H1 (cell line): ENCODE data around the gene CTNNBL1. TPM values are rescaled to one million over a fixed set of nuclear protein-coding genes. Genes with fewer than 3 reads are reported as not detected.

Experiments used
- CTCF ChIA-PET: fragments of 300-600 bp; sonication (Branson Sonifier 250); formaldehyde crosslinking; loops from one replicate; lab custom pipeline; 2021; ENCODE audit not compliant: partially characterized antibody; lab: Charles Lee
- POLR2A ChIA-PET: fragments of 300-600 bp; sonication (Branson Sonifier 250); formaldehyde crosslinking; loops from one replicate; lab custom pipeline; 2021; ENCODE audit warnings: inconsistent platforms; ENCODE audit not compliant: partially characterized antibody; lab: Charles Lee
- DNase-seq, 2 experiments: peaks; one replicate each; pipeline versions ENCODE4 v3.0.0 to v3.0.0-alpha.2; 2010 to 2022; ENCODE audit warnings: low spot score in 2 of 2, low read depth in 1 of 2, mixed read lengths in 1 of 2
- FAIRE-seq: peaks from 2 replicates; lab custom pipeline; 2011; peaks lifted over from hg19 to GRCh38; lab: Jason Lieb, UNC
- H2AFZ ChIP-seq: 2 replicates; pipeline ENCODE4 v1.8.1; 2012; ENCODE audit warnings: low read length, inconsistent platforms
- H2AK5ac ChIP-seq: 2 replicates; pipeline ENCODE4 v1.6.1; 2013; ENCODE audit warnings: low read depth, low read length
- H2BK120ac ChIP-seq: replicated peaks from 2 replicates; pipeline ENCODE3; 2013; ENCODE audit warnings: low read depth, low read length, inconsistent platforms
- H2BK12ac ChIP-seq: 2 replicates; pipeline ENCODE4 v1.6.1; 2013; ENCODE audit warnings: low read depth, low read length
- H2BK15ac ChIP-seq: 2 replicates; pipeline ENCODE4 v1.6.1; 2013; ENCODE audit warnings: low read length
- H2BK20ac ChIP-seq: 2 replicates; pipeline ENCODE4 v1.6.1; 2013; ENCODE audit warnings: low read length
- H2BK5ac ChIP-seq: 2 replicates; pipeline ENCODE4 v1.6.1; 2013; ENCODE audit warnings: low read depth, low read length
- H3K14ac ChIP-seq: 2 replicates; pipeline ENCODE4 v1.6.1; 2013; ENCODE audit warnings: inconsistent platforms; ENCODE audit not compliant: insufficient read length
- H3K18ac ChIP-seq: 2 replicates; pipeline ENCODE4 v1.6.1; 2013; ENCODE audit warnings: low read length; ENCODE audit errors: extremely low read depth
- H3K23ac ChIP-seq: 2 replicates; pipeline ENCODE4 v1.6.1; 2013; ENCODE audit warnings: inconsistent platforms; ENCODE audit not compliant: insufficient read length
- H3K23me2 ChIP-seq: 2 replicates; pipeline ENCODE4 v1.6.1; 2013; ENCODE audit warnings: low read depth, low read length
- H3K27ac ChIP-seq: 2 replicates; pipeline ENCODE4 v1.6.1; 2011; ENCODE audit warnings: low read depth, low read length, inconsistent platforms
- H3K27me3 ChIP-seq, 4 experiments: replicated peaks in 1 of 4; 1 replicate in 1 of 4; 2 replicates in 3 of 4; pipeline versions ENCODE4 v1.6.1 to v1.8.1; 2011 to 2013; ENCODE audit warnings: low read length in 3 of 4, mild to moderate bottlenecking in 3 of 4, inconsistent platforms in 2 of 4, mixed read lengths in 2 of 4, moderate library complexity in 1 of 4; ENCODE audit not compliant: control insufficient read depth in 3 of 4, insufficient read depth in 3 of 4; ENCODE audit errors: extremely low read depth in 1 of 4
- H3K36me3 ChIP-seq, 4 experiments: 2 replicates each; pipeline versions ENCODE4 v1.6.1 to v1.8.1; 2011 to 2013; ENCODE audit warnings: mild to moderate bottlenecking in 4 of 4, low read length in 3 of 4, moderate library complexity in 2 of 4, control low read depth in 1 of 4, inconsistent platforms in 1 of 4; ENCODE audit not compliant: insufficient read depth in 4 of 4, control insufficient read depth in 2 of 4
- H3K4ac ChIP-seq: replicated peaks from 2 replicates; pipeline ENCODE3; 2013; ENCODE audit warnings: low read length, low read depth, mixed read lengths, inconsistent platforms; ENCODE audit not compliant: insufficient read length
- H3K4me1 ChIP-seq, 4 experiments: replicated peaks in 1 of 4; 1 replicate in 1 of 4; 2 replicates in 3 of 4; pipeline versions ENCODE4 v1.6.1 to v1.8.1; 2011 to 2013; ENCODE audit warnings: low read length in 3 of 4, inconsistent platforms in 2 of 4, mixed read lengths in 1 of 4; ENCODE audit not compliant: insufficient read depth in 4 of 4, control insufficient read depth in 3 of 4
- H3K4me2 ChIP-seq, 2 experiments: 2 replicates each; pipeline versions ENCODE4 v1.6.1 to v1.8.1; 2011 to 2013; ENCODE audit warnings: low read depth in 2 of 2, low read length in 2 of 2, control low read depth in 1 of 2, inconsistent platforms in 1 of 2, mild to moderate bottlenecking in 1 of 2; ENCODE audit not compliant: insufficient read depth in 1 of 2
- H3K4me3 ChIP-seq, 4 experiments: fragments of 200-600, 300-600 bp in 1 of 4; sonication (generic), shearing (Covaris generic), sonication (Bioruptor Twin) in 1 of 4; 2 replicates each; pipeline versions ENCODE4 v1.5.1 to v1.8.1; 2011 to 2016; ENCODE audit warnings: low read length in 4 of 4, low read depth in 3 of 4, control low read depth in 2 of 4, inconsistent platforms in 2 of 4, mild to moderate bottlenecking in 2 of 4, mixed read lengths in 1 of 4, moderate library complexity in 1 of 4; ENCODE audit not compliant: insufficient read depth in 2 of 4; ENCODE audit errors: extremely low read depth in 1 of 4
- H3K56ac ChIP-seq: replicated peaks from 2 replicates; pipeline ENCODE3; 2013; ENCODE audit warnings: low read depth, mild to moderate bottlenecking, mixed read lengths, low read length, inconsistent platforms; ENCODE audit not compliant: insufficient read length
- H3K79me1 ChIP-seq: 2 replicates; pipeline ENCODE4 v1.6.1; 2013; ENCODE audit warnings: low read depth, low read length, control low read depth
- H3K79me2 ChIP-seq, 2 experiments: 2 replicates each; pipeline versions ENCODE4 v1.6.1 to v1.8.1; 2012 to 2013; ENCODE audit warnings: low read length in 2 of 2, mild to moderate bottlenecking in 2 of 2, inconsistent platforms in 1 of 2; ENCODE audit not compliant: insufficient read depth in 2 of 2, control insufficient read depth in 1 of 2
- H3K9ac ChIP-seq, 4 experiments: replicated peaks in 1 of 4; 1 replicate in 1 of 4; 2 replicates in 3 of 4; pipeline versions ENCODE4 v1.6.1 to v1.8.1; 2011 to 2013; ENCODE audit warnings: low read depth in 3 of 4, low read length in 3 of 4, control low read depth in 2 of 4, mild to moderate bottlenecking in 2 of 4, moderate library complexity in 2 of 4, inconsistent platforms in 1 of 4; ENCODE audit errors: extremely low read depth in 1 of 4
- H3K9me3 ChIP-seq, 2 experiments: 2 replicates each; pipeline versions ENCODE4 v1.6.1 to v1.8.1; 2012 to 2013; ENCODE audit warnings: mild to moderate bottlenecking in 2 of 2, moderate library complexity in 2 of 2, control low read depth in 1 of 2, inconsistent platforms in 1 of 2, low read depth in 1 of 2, low read length in 1 of 2, mixed read lengths in 1 of 2; ENCODE audit not compliant: insufficient read depth in 2 of 2
- H4K20me1 ChIP-seq, 2 experiments: replicated peaks in 1 of 2; 2 replicates each; pipeline versions ENCODE3 to v1.8.1; 2011 to 2013; ENCODE audit warnings: inconsistent platforms in 2 of 2, low read length in 2 of 2, mild to moderate bottlenecking in 1 of 2; ENCODE audit not compliant: insufficient read depth in 2 of 2, control insufficient read depth in 1 of 2
- H4K5ac ChIP-seq: 2 replicates; pipeline ENCODE4 v1.6.1; 2013; ENCODE audit warnings: low read length, low read depth, mixed read lengths, inconsistent platforms; ENCODE audit not compliant: insufficient read length
- H4K8ac ChIP-seq: 2 replicates; pipeline ENCODE4 v1.8.0; 2013; ENCODE audit warnings: mild to moderate bottlenecking, moderate library complexity, low read length, inconsistent platforms; ENCODE audit not compliant: insufficient read depth; ENCODE audit errors: extremely low read depth
- H4K91ac ChIP-seq: replicated peaks from 2 replicates; pipeline ENCODE3; 2013; ENCODE audit warnings: low read length, mixed read lengths, inconsistent platforms; ENCODE audit not compliant: insufficient read length
- BACH1 ChIP-seq: IDR thresholded peaks from 2 replicates; pipeline ENCODE4 v1.6.1; 2012; ENCODE audit warnings: low read length, improper control_type of control experiment
- BRCA1 ChIP-seq: IDR thresholded peaks from 2 replicates; pipeline ENCODE4 v1.6.1; 2012; ENCODE audit warnings: low read depth, low read length, improper control_type of control experiment
- CHD1 ChIP-seq: IDR thresholded peaks from 2 replicates; pipeline ENCODE4 v1.6.1; 2012; ENCODE audit warnings: low read depth, low read length, improper control_type of control experiment
- CREB1 ChIP-seq: IDR thresholded peaks from 2 replicates; pipeline ENCODE4 v1.6.1; 2012; ENCODE audit warnings: inconsistent platforms
- GTF2F1 ChIP-seq: IDR thresholded peaks from 2 replicates; pipeline ENCODE4 v1.6.1; 2012; ENCODE audit warnings: low read depth, low read length, improper control_type of control experiment, borderline replicate concordance
- JUND ChIP-seq: IDR thresholded peaks from 2 replicates; pipeline ENCODE4 v1.6.1; 2011; ENCODE audit warnings: mild to moderate bottlenecking, improper control_type of control experiment, low read length
- KDM5A ChIP-seq: fragments of 200-600 bp; IDR thresholded peaks from 2 replicates; pipeline ENCODE4 v1.7.1; 2012; ENCODE audit warnings: mild to moderate bottlenecking, low read length, inconsistent platforms, mixed read lengths
- POLR2A ChIP-seq, 2 experiments: IDR thresholded peaks; 1 replicate in 1 of 2; 2 replicates in 1 of 2; pipeline ENCODE4 v1.6.1; 2011; ENCODE audit warnings: low read depth in 2 of 2, low read length in 2 of 2, mild to moderate bottlenecking in 2 of 2; ENCODE audit errors: control extremely low read depth in 1 of 2
- POLR2AphosphoS5 ChIP-seq: IDR thresholded peaks from 2 replicates; pipeline ENCODE4 v1.6.1; 2011; ENCODE audit warnings: low read depth, low read length
- RNF2 ChIP-seq: fragments of 200-900, 300-1000 bp; sonication (generic); IDR thresholded peaks from 2 replicates; pipeline ENCODE4 v1.7.1; 2016; ENCODE audit warnings: borderline replicate concordance, low read depth, mild to moderate bottlenecking, antibody characterized with exemption, low read length; ENCODE audit not compliant: poor library complexity, severe bottlenecking; ENCODE audit errors: missing control alignments
- SAP30 ChIP-seq: fragments of 300-600 bp; sonication (generic); IDR thresholded peaks from 2 replicates; pipeline ENCODE4 v1.7.1; 2012; ENCODE audit warnings: low read length, moderate library complexity, mild to moderate bottlenecking, inconsistent platforms; ENCODE audit not compliant: insufficient read depth, insufficient replicate concordance
- TAF1 ChIP-seq: IDR thresholded peaks from 2 replicates; pipeline ENCODE4 v1.6.1; 2011; ENCODE audit warnings: mild to moderate bottlenecking, low read depth, low read length
- TAF7 ChIP-seq: optimal IDR thresholded peaks from 2 replicates; pipeline ENCODE3; 2011; ENCODE audit warnings: low read depth, mild to moderate bottlenecking, inconsistent platforms, low read length, moderate library complexity, borderline replicate concordance
- TEAD4 ChIP-seq: IDR thresholded peaks from 2 replicates; pipeline ENCODE4 v1.6.1; 2012; ENCODE audit warnings: low read depth, low read length, inconsistent platforms, mixed read lengths
- WGBS, 2 experiments: shearing (Covaris generic) in 1 of 2; methylation state at CpG; one replicate each; pipeline versions ENCODE4 v1.1.6 to v1.1.7; 2013 to 2015; ENCODE audit warnings: low lambda C conversion rate in 2 of 2, mixed read lengths in 2 of 2, inconsistent platforms in 1 of 2, low coverage in 1 of 2, missing lambda C conversion rate in 1 of 2; ENCODE audit not compliant: insufficient replicate concordance in 2 of 2, insufficient coverage in 1 of 2, insufficient read length in 1 of 2; ENCODE audit errors: extremely low coverage in 1 of 2, missing lambda C conversion rate in 1 of 2; 5-methylcytosine and 5-hydroxymethylcytosine counted together
- polyA plus RNA-seq, 7 experiments: library from polyadenylated mRNA; depleted of rRNA in 3 of 7; stranded (reverse) in 5 of 7; unstranded in 2 of 7; fragments of >200 nt in 5 of 7; fragments of 200-250 nt in 2 of 7; gene quantifications; 1 replicate in 5 of 7; 2 replicates in 1 of 7; 4 replicates in 1 of 7; pipeline versions ENCODE4 v1.2.1 to v1.2.3, GENCODE V29; 2011 to 2013; ENCODE audit warnings: missing spikeins in 2 of 7, mixed read lengths in 2 of 7
- total RNA-seq: library from RNA; stranded (reverse); fragmentation: NEBNext Ultra II Directional; extraction: Animal tissue kit (Norgen Biotek cat#: 25700); gene quantifications from 2 replicates; pipeline ENCODE4 v1.2.1, GENCODE V29; 2021

Gene CTNNBL1
- total and polyA plus RNA-seq, 2 of the 8 experiments (the other 6 are each of a cell fraction or from before 2014, with no cell fraction given) = 19.6 to 81.6 TPM

DNA sequence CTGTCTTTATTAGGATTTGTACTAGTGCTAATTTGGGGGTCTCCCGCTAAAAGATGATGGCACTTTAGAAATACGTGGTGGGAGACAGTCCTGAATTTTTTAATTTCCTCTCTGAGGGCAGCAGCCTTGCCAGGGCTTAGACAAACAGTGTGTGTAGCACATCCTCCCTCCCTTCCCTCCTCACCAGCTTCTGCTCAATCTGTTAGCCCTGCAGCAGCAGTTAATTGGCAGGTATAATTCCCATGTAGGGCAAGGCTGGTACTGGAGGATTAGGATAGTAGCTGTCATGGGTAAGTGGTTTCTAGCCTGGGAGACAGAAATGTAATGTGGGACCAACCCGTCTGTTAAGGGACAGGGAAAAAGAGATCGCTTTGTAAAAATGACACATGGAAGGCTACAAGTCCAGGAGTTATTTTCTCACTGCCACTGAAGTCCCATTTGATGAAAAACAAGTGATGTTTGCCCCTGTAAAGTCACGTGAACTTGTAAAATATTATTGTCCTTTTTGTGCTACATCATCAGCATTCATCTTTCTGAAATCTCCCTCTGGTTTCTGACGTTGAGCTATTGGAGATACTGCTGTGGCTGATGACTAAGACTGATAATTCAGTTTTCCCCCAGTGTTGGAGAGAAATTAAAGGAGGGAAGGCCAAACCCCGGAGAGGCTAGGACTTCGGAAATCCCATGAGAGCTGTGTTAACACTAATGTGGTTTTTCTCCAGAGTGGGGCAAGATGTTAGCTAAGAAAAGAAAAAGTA is 40.6 kb downstream of the CTNNBL1 start:
- DNase-seq (no peak), FAIRE-seq (no peak)
- H3K23me2 ChIP-seq = no peaks in the 10 kb centered on the region
- WGBS, 2 experiments = 82% methylated on average over 8 of the region's 8 CpGs; no CpG with 5 or more reads in 1 of the 2 experiments
- H3K4me3 ChIP-seq = no peak overlapping the region
- no peaks in the 10 kb centered on the region for H3K9me3 ChIP-seq
- no peak overlapping the region for H3K18ac ChIP-seq
- no peaks in the 10 kb centered on the region for H3K79me1 ChIP-seq
- ChIA-PET CTCF (interaction anchor here (0.7 to 1.8 kb wide), 4 partner anchors 14 to 170 kb away, joined by 3 to 6 read pairs (median 4); no protein-coding TSS in a partner anchor), POLR2A (no interaction called here)
- H3K4ac ChIP-seq = no peak overlapping the region
- no peak overlapping the region for H3K56ac ChIP-seq
- no peak overlapping the region for H4K91ac ChIP-seq
- H3K4me2 ChIP-seq = no peak overlapping the region
- no peak overlapping the region for H2BK12ac ChIP-seq
- H4K20me1 ChIP-seq = peaks cover 0 to 2% of the 10 kb centered on the region in 2 experiments
- no peak overlapping the region for H2AFZ ChIP-seq
- no peak overlapping the region for H3K9ac ChIP-seq
- no peak overlapping the region for H2BK120ac ChIP-seq
- no peak overlapping the region for H3K27ac ChIP-seq
- no peak overlapping the region for H2BK15ac ChIP-seq
- no peak overlapping the region for H2BK20ac ChIP-seq
- H3K79me2 ChIP-seq = peaks cover 0 to 6% of the 10 kb centered on the region in 2 experiments; a peak in 1 of 4 replicates
- H3K23ac ChIP-seq = no peak overlapping the region
- no peak overlapping the region for H3K14ac ChIP-seq
- H4K5ac ChIP-seq = no peak overlapping the region
- H3K4me1 ChIP-seq = peaks cover 0 to 3% (median 0%) of the 10 kb centered on the region in 4 experiments; a peak in 1 of 7 replicates
- H2BK5ac ChIP-seq = no peak overlapping the region
- no peaks in the 10 kb centered on the region for H3K27me3 ChIP-seq
- H3K36me3 ChIP-seq = peaks cover 0 to 21% (median 10%) of the 10 kb centered on the region in 4 experiments; a peak in 7 of 8 replicates
- no peak overlapping the region for H2AK5ac ChIP-seq
- H4K8ac ChIP-seq = no peak overlapping the region
- TF ChIP-seq BACH1 (no peak), CHD1 (no peak), TAF1 (no peak), RNF2 (no peak), POLR2A (IDR thresholded peaks at IDR 0.05; ENCODE audit: control extremely low read depth in 1 of 2, low read depth in 2 of 2, low read length in 2 of 2) (no peak), TEAD4 (no peak), CREB1 (no peak), KDM5A (no peak), SAP30 (no peak), BRCA1 (no peak), JUND (no peak), POLR2AphosphoS5 (no peak), GTF2F1 (no peak), TAF7 (no peak)
